HG02798 (cell line): ENCODE results near the gene LIN7B.

ENCODE experiments used
- ATAC-seq: cut with Tn5 transposase; IDR thresholded peaks from one replicate; pipeline ENCODE4 v1.9.1; 2021; ENCODE audit warnings: mild to moderate bottlenecking; ENCODE audit not compliant: unreplicated experiment, poor library complexity

The LIN7B gene

GRCh38 chr19:49160450-49161189 lies 46.5 kb downstream of the LIN7B start:
- ATAC-seq, result no peak

GRCh38 chr19:49161987-49162386 lies 47.8 kb downstream of the LIN7B start:
- ATAC-seq, result no peak

GRCh38 chr19:49165111-49165750 lies 51.1 kb downstream of the LIN7B start:
- ATAC-seq, result no peak

GRCh38 chr19:49165865-49166301 lies 51.7 kb downstream of the LIN7B start:
- ATAC-seq, result no peak

- ATAC-seq, result no peak
These were observed 53.8 kb downstream of the LIN7B start for GRCh38 chr19:49167857-49168409.
